Measurements from ENCODE around the gene RGL4. TPM values are rescaled to one million over a fixed set of nuclear protein-coding genes. Genes with fewer than 3 reads are reported as not detected.

RGL4 gene
- total and polyA plus RNA-seq, 2 of the 8 experiments (the other 6 are each of a cell fraction or from before 2014, with no cell fraction given) = not detected

GRCh38 chr22:23684561-23685031 lies 6.2 kb upstream of the RGL4 start:
- Histone ChIP-seq H3K79me1 (ENCODE audit: low read depth, low read length) (no peaks in the 10 kb centered on the region; the same call in 1 of the 2 replicates), H3K23ac (ENCODE audit: insufficient read length) (no peak overlapping the region), H3K27me3 (replicated peaks in 1 of 4; ENCODE audit: control insufficient read depth in 3 of 4, extremely low read depth in 1 of 4, insufficient read depth in 3 of 4, low read length in 3 of 4) (no peaks in the 10 kb centered on the region), H2BK20ac (ENCODE audit: low read length) (no peak overlapping the region), H3K18ac (ENCODE audit: extremely low read depth, low read length) (no peak overlapping the region), H2AFZ (ENCODE audit: low read length) (no peak overlapping the region), H3K79me2 (ENCODE audit: control insufficient read depth in 1 of 2, insufficient read depth in 2 of 2, low read length in 2 of 2) (no peaks in the 10 kb centered on the region), H4K91ac (replicated peaks; ENCODE audit: insufficient read length, low read length) (no peak overlapping the region), H2BK15ac (ENCODE audit: low read length) (no peak overlapping the region), H2BK12ac (ENCODE audit: low read depth, low read length) (no peak overlapping the region), H3K4me3 (ENCODE audit: extremely low read depth in 1 of 4, insufficient read depth in 2 of 4, low read depth in 3 of 4, low read length in 4 of 4) (no peak overlapping the region), H4K20me1 (replicated peaks in 1 of 2; ENCODE audit: control insufficient read depth in 1 of 2, insufficient read depth in 2 of 2, low read length in 2 of 2) (peaks cover 6 to 13% of the 10 kb centered on the region in 2 experiments), H2AK5ac (ENCODE audit: low read depth, low read length) (no peak overlapping the region), H2BK5ac (ENCODE audit: low read depth, low read length) (no peak overlapping the region), H3K9me3 (ENCODE audit: insufficient read depth in 2 of 2, low read depth in 1 of 2, low read length in 1 of 2) (no peaks in the 10 kb centered on the region), H3K4me2 (ENCODE audit: insufficient read depth in 1 of 2, low read depth in 2 of 2, low read length in 2 of 2) (no peak overlapping the region), H3K27ac (ENCODE audit: low read depth, low read length) (no peak overlapping the region), H3K4me1 (replicated peaks in 1 of 4; ENCODE audit: control insufficient read depth in 3 of 4, insufficient read depth in 4 of 4, low read length in 3 of 4) (no peaks in the 10 kb centered on the region), H3K56ac (replicated peaks; ENCODE audit: insufficient read length, low read depth, low read length) (no peak overlapping the region), H2BK120ac (replicated peaks; ENCODE audit: low read depth, low read length) (no peak overlapping the region), H3K14ac (ENCODE audit: insufficient read length) (no peak overlapping the region), H4K5ac (ENCODE audit: insufficient read length, low read depth, low read length) (no peak overlapping the region), H3K9ac (replicated peaks in 1 of 4; ENCODE audit: extremely low read depth in 1 of 4, low read depth in 3 of 4, low read length in 3 of 4) (no peak overlapping the region), H3K23me2 (ENCODE audit: low read depth, low read length) (no peaks in the 10 kb centered on the region), H3K36me3 (ENCODE audit: control insufficient read depth in 2 of 4, insufficient read depth in 4 of 4, low read length in 3 of 4) (peaks cover 0 to 4% (median 2%) of the 10 kb centered on the region in 4 experiments; a peak in 4 of 8 replicates), H3K4ac (replicated peaks; ENCODE audit: insufficient read length, low read depth, low read length) (no peak overlapping the region), H4K8ac (ENCODE audit: extremely low read depth, insufficient read depth, low read length) (no peak overlapping the region)
- FAIRE-seq (no peak), DNase-seq (ENCODE audit: low read depth in 1 of 2, low spot score in 2 of 2) (no peak)
- ChIA-PET CTCF (ENCODE audit: partially characterized antibody) (interaction anchor here (1.0 kb wide), 1 partner anchor 77 kb away, joined by 3 read pairs; no protein-coding TSS in a partner anchor), POLR2A (ENCODE audit: partially characterized antibody) (no interaction called here)
- WGBS, 2 experiments (ENCODE audit: extremely low coverage in 1 of 2, insufficient coverage in 1 of 2, insufficient read length in 1 of 2, insufficient replicate concordance in 2 of 2, low coverage in 1 of 2, low lambda C conversion rate in 2 of 2, missing lambda C conversion rate in 1 of 2) = 89% methylated on average over 8 of the region's 8 CpGs; no CpG with 5 or more reads in 1 of the 2 experiments
- TF ChIP-seq SP4 (IDR thresholded peaks at IDR 0.05; ENCODE audit: low read length) (no peak), EP300 (IDR thresholded peaks at IDR 0.05; ENCODE audit: borderline replicate concordance in 1 of 2, low read depth in 2 of 2, low read length in 2 of 2) (no peak), RBBP5 (IDR thresholded peaks at IDR 0.05; ENCODE audit: borderline replicate concordance, low read depth, low read length) (no peak), EZH2 (IDR thresholded peaks at IDR 0.05; ENCODE audit: low read depth, low read length, severe bottlenecking) (no peak), CTCF (IDR thresholded peaks at IDR 0.05; ENCODE audit: control extremely low read depth in 1 of 3, insufficient read depth in 1 of 3, low read depth in 1 of 3, low read length in 3 of 3) (no peak), HDAC2 (IDR thresholded peaks at IDR 0.05; ENCODE audit: borderline replicate concordance in 1 of 2, low read depth in 2 of 2, low read length in 2 of 2) (no peak), SP2 (IDR thresholded peaks at IDR 0.05; ENCODE audit: low read length) (no peak)

Data from H1 (cell line).